PC-9 (cell line): Measurements from ENCODE around the gene FNIP1.

Experiments used
- EZH2 ChIP-seq: fragments of 200-600 bp; sonication (generic); IDR thresholded peaks from 2 replicates; pipeline ENCODE4 v1.8.0; 2017; ENCODE audit warnings: antibody characterized with exemption, low read depth
- TF ChIP-seq, protein P1 (sequence below): fragments of 200-600 bp; sonication (generic); conservative IDR thresholded peaks from 2 replicates; pipeline ENCODE4 v1.6.1; 2017; ENCODE audit warnings: mixed run types, antibody characterized with exemption, mild to moderate bottlenecking, moderate library complexity

DNA sequence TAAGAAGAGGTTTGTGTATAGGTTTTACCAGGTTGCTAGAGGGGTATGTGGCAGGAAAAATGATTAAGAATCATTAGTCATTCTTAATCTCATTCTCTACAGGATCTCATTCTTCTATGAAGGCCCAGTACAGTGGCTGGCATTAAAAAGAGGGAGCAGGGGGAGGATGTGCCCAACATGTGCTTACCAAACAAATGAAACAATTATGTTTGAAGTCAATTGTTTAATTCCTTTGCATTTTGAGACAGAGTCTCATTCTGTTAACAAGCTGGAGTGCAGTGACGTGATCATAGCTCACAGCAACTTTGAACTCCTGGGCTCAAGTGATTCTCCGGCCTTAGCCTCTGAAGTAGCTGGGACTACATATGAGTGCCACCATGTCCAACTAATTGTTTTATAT is 23.0 kb downstream of the FNIP1 start:
- TF ChIP-seq EZH2: no peak
- TF ChIP-seq, protein P1, sequence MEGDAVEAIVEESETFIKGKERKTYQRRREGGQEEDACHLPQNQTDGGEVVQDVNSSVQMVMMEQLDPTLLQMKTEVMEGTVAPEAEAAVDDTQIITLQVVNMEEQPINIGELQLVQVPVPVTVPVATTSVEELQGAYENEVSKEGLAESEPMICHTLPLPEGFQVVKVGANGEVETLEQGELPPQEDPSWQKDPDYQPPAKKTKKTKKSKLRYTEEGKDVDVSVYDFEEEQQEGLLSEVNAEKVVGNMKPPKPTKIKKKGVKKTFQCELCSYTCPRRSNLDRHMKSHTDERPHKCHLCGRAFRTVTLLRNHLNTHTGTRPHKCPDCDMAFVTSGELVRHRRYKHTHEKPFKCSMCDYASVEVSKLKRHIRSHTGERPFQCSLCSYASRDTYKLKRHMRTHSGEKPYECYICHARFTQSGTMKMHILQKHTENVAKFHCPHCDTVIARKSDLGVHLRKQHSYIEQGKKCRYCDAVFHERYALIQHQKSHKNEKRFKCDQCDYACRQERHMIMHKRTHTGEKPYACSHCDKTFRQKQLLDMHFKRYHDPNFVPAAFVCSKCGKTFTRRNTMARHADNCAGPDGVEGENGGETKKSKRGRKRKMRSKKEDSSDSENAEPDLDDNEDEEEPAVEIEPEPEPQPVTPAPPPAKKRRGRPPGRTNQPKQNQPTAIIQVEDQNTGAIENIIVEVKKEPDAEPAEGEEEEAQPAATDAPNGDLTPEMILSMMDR: no peak
